GM23338 (cell line): ENCODE data around the gene LPCAT3. TPM values are rescaled to one million over a fixed set of nuclear protein-coding genes. Genes with fewer than 3 reads are reported as not detected.

Experiments used
- ATAC-seq: fragments of 200-7000 bp; cut with Tn5 transposase; 3 replicates; pipeline ENCODE4 v1.9.1; 2020
- DNase-seq: peaks from one replicate; pipeline ENCODE4 v3.0.0-alpha.2; 2015; ENCODE audit warnings: low spot score
- H2AFZ ChIP-seq: fragments of 200-600 bp; sonication (generic); 2 replicates; pipeline ENCODE4 v1.8.0; 2016; ENCODE audit warnings: antibody characterized with exemption, mild to moderate bottlenecking, moderate library complexity
- H3F3A ChIP-seq: fragments of 200-600 bp; sonication (generic); replicated peaks from 2 replicates; pipeline ENCODE4 v1.8.0; 2017; ENCODE audit warnings: antibody characterized with exemption, mixed run types, low read depth
- H3K27ac ChIP-seq: fragments of 200-600 bp; sonication (generic); 2 replicates; pipeline ENCODE4 v1.6.1; 2016; ENCODE audit warnings: low read depth
- H3K27me3 ChIP-seq: fragments of 200-600 bp; sonication (generic); 2 replicates; pipeline ENCODE4 v1.8.0; 2016; ENCODE audit warnings: mild to moderate bottlenecking, mixed run types, moderate library complexity; ENCODE audit not compliant: insufficient read depth
- H3K36me3 ChIP-seq: fragments of 200-600 bp; sonication (generic); 2 replicates; pipeline ENCODE4 v1.8.0; 2016; ENCODE audit warnings: mild to moderate bottlenecking; ENCODE audit not compliant: insufficient read depth
- H3K4me1 ChIP-seq: fragments of 200-600 bp; sonication (generic); 2 replicates; pipeline ENCODE4 v1.8.0; 2016; ENCODE audit warnings: mild to moderate bottlenecking, moderate library complexity; ENCODE audit not compliant: insufficient read depth
- H3K4me2 ChIP-seq: fragments of 200-600 bp; sonication (generic); 2 replicates; pipeline ENCODE4 v1.7.1; 2017; ENCODE audit warnings: mixed run types
- H3K4me3 ChIP-seq: fragments of 200-600 bp; sonication (generic); 2 replicates; pipeline ENCODE4 v1.6.1; 2016; ENCODE audit warnings: mixed run types
- H3K79me2 ChIP-seq: fragments of 200-600 bp; sonication (generic); replicated peaks from 2 replicates; pipeline ENCODE4 v1.8.0; 2017; ENCODE audit warnings: mild to moderate bottlenecking; ENCODE audit not compliant: insufficient read depth
- H3K9me2 ChIP-seq: fragments of 200-600 bp; sonication (generic); 2 replicates; pipeline ENCODE4 v1.8.0; 2017; ENCODE audit not compliant: insufficient read depth
- H4K20me1 ChIP-seq: fragments of 200-600 bp; sonication (generic); replicated peaks from 2 replicates; pipeline ENCODE4 v1.8.0; 2017; ENCODE audit warnings: mild to moderate bottlenecking; ENCODE audit not compliant: insufficient read depth
- H3K27ac Mint-ChIP-seq: 2 replicates; pipeline ENCODE4 v1.8.0; 2020; ENCODE audit warnings: inconsistent platforms, mild to moderate bottlenecking, moderate library complexity, mixed read lengths
- H3K27me3 Mint-ChIP-seq: 3 replicates; pipeline ENCODE4 v1.8.0; 2022; ENCODE audit warnings: low read depth, mild to moderate bottlenecking, moderate library complexity, mixed read lengths, inconsistent platforms; ENCODE audit not compliant: insufficient read depth, poor library complexity
- H3K36me3 Mint-ChIP-seq: 3 replicates; pipeline ENCODE4 v1.8.0; 2021; ENCODE audit warnings: low read depth, mild to moderate bottlenecking, inconsistent platforms, moderate library complexity, mixed read lengths
- H3K4me1 Mint-ChIP-seq: 3 replicates; pipeline ENCODE4 v1.8.0; 2020; ENCODE audit warnings: mild to moderate bottlenecking, inconsistent platforms, mixed read lengths
- H3K4me3 Mint-ChIP-seq: 3 replicates; pipeline ENCODE4 v1.8.0; 2021; ENCODE audit warnings: moderate library complexity, mild to moderate bottlenecking, inconsistent platforms, mixed read lengths
- H3K9me3 Mint-ChIP-seq: 3 replicates; pipeline ENCODE4 v1.8.0; 2020; ENCODE audit warnings: moderate library complexity, mild to moderate bottlenecking, inconsistent platforms, mixed read lengths
- CREB1 ChIP-seq: fragments of 250-450 bp; sonication (Bioruptor Pico); IDR thresholded peaks from 2 replicates; pipeline ENCODE4 v1.5.0; 2020; ENCODE audit warnings: low read depth, mild to moderate bottlenecking, moderate library complexity
- CTCF ChIP-seq, 2 experiments: fragments of 200-600 bp in 1 of 2; sonication (generic) in 1 of 2; conservative IDR thresholded peaks; 2 replicates each; pipeline versions ENCODE4 v1.5.1 to v1.6.1; 2016 to 2017; ENCODE audit warnings: antibody characterized with exemption in 2 of 2, low read depth in 2 of 2, mild to moderate bottlenecking in 2 of 2, moderate library complexity in 1 of 2
- EZH2phosphoT487 ChIP-seq: fragments of 200-600 bp; sonication (generic); IDR thresholded peaks from one replicate; pipeline ENCODE4 v1.8.1; 2018; ENCODE audit warnings: antibody characterized with exemption; ENCODE audit not compliant: unreplicated experiment
- JUNB ChIP-seq: IDR thresholded peaks from one replicate; pipeline ENCODE4 v1.6.1; 2016; ENCODE audit warnings: antibody characterized with exemption; ENCODE audit not compliant: unreplicated experiment
- POLR2AphosphoS5 ChIP-seq: IDR thresholded peaks from 2 replicates; pipeline ENCODE4 v1.6.1; 2016; ENCODE audit warnings: antibody characterized with exemption, low read depth
- ZNF114 ChIP-seq: fragments of 250-450 bp; sonication (Bioruptor Pico); IDR thresholded peaks from 2 replicates; pipeline ENCODE4 v1.5.0; 2020; ENCODE audit warnings: mild to moderate bottlenecking, moderate library complexity
- ZNF331 ChIP-seq: fragments of 250-450 bp; sonication (Bioruptor Pico); IDR thresholded peaks from 2 replicates; pipeline ENCODE4 v1.5.0; 2020; ENCODE audit warnings: low read depth, mild to moderate bottlenecking, moderate library complexity
- polyA plus RNA-seq: library from polyadenylated mRNA; unstranded; fragments of >200 nt; fragmentation: Nextera tagmentation; extraction: Ambion mirVana; gene quantifications from 2 replicates; pipeline ENCODE4 v1.2.1, GENCODE V29; 2016
- total RNA-seq: library from RNA; depleted of rRNA; stranded (reverse); fragments of >200 nt; shearing (Covaris generic); gene quantifications from 2 replicates; pipeline ENCODE4 v1.2.3, GENCODE V29; 2014
- TF ChIP-seq, protein P1 (sequence below): IDR thresholded peaks from one replicate; pipeline ENCODE4 v1.6.1; 2018; ENCODE audit warnings: antibody characterized with exemption; ENCODE audit not compliant: unreplicated experiment
- TF ChIP-seq, protein P2 (sequence below): IDR thresholded peaks from 2 replicates; pipeline ENCODE4 v1.6.1; 2016; ENCODE audit warnings: antibody characterized with exemption

LPCAT3 gene
- total and polyA plus RNA-seq, 2 experiments from 2014 or later = 21.4 to 51.5 TPM

DNA sequence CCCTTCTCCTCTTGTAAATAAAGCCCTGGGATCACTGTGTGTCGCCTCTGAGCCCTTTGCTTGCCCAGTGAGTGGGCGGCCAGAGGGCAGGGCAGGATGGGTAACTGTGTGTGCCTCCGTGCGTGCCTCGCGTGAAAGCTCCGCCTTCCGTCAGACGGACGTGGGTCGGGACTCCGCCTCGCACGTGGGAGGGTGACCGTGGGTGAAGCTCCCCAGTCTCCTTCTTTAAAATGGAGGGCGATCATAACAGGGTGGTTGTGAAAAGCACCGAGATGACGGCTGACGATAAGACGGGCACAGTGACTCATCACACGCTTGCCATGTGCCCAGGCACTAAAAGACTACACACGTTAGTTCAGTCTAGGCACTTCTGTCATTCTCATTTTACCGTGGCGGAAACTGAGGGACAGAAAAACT lies 57.0 kb downstream of the LPCAT3 start:
- Mint-ChIP-seq H3K36me3 (peaks cover 24% of the 10 kb centered on the region), H3K27ac (peak overlapping the region; percentile 98), H3K4me1 (peaks cover 49% of the 10 kb centered on the region), H3K9me3 (no peaks in the 10 kb centered on the region), H3K27me3 (peaks cover 25% of the 10 kb centered on the region), H3K4me3 (peak overlapping the region; percentile 86)
- TF ChIP-seq CREB1 (CRISPR knock-in tag) (no peak), EZH2phosphoT487 (no peak), CTCF (conservative IDR thresholded peaks at IDR 0.05; ENCODE audit: low read depth in 2 of 2) (no peak), ZNF114 (no peak), JUNB (no peak), POLR2AphosphoS5 (no peak), ZNF331 (CRISPR knock-in tag) (no peak)
- TF ChIP-seq, protein P1, sequence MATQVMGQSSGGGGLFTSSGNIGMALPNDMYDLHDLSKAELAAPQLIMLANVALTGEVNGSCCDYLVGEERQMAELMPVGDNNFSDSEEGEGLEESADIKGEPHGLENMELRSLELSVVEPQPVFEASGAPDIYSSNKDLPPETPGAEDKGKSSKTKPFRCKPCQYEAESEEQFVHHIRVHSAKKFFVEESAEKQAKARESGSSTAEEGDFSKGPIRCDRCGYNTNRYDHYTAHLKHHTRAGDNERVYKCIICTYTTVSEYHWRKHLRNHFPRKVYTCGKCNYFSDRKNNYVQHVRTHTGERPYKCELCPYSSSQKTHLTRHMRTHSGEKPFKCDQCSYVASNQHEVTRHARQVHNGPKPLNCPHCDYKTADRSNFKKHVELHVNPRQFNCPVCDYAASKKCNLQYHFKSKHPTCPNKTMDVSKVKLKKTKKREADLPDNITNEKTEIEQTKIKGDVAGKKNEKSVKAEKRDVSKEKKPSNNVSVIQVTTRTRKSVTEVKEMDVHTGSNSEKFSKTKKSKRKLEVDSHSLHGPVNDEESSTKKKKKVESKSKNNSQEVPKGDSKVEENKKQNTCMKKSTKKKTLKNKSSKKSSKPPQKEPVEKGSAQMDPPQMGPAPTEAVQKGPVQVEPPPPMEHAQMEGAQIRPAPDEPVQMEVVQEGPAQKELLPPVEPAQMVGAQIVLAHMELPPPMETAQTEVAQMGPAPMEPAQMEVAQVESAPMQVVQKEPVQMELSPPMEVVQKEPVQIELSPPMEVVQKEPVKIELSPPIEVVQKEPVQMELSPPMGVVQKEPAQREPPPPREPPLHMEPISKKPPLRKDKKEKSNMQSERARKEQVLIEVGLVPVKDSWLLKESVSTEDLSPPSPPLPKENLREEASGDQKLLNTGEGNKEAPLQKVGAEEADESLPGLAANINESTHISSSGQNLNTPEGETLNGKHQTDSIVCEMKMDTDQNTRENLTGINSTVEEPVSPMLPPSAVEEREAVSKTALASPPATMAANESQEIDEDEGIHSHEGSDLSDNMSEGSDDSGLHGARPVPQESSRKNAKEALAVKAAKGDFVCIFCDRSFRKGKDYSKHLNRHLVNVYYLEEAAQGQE = no peak
- TF ChIP-seq, protein P2, sequence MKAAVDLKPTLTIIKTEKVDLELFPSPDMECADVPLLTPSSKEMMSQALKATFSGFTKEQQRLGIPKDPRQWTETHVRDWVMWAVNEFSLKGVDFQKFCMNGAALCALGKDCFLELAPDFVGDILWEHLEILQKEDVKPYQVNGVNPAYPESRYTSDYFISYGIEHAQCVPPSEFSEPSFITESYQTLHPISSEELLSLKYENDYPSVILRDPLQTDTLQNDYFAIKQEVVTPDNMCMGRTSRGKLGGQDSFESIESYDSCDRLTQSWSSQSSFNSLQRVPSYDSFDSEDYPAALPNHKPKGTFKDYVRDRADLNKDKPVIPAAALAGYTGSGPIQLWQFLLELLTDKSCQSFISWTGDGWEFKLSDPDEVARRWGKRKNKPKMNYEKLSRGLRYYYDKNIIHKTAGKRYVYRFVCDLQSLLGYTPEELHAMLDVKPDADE = no peak
- peak overlapping the region; percentile 91 for H3K27ac ChIP-seq
- H3K9me2 ChIP-seq = no peaks in the 10 kb centered on the region
- H3K27me3 ChIP-seq = no peaks in the 10 kb centered on the region
- H3F3A ChIP-seq = peaks cover 34% of the 10 kb centered on the region
- no peak overlapping the region for H2AFZ ChIP-seq
- H3K4me2 ChIP-seq = peak overlapping the region; percentile 98
- DNase-seq (no peak), ATAC-seq (peak; percentile 6)
- H3K4me3 ChIP-seq = peak overlapping the region; percentile 95
- H3K36me3 ChIP-seq = peaks cover 11% of the 10 kb centered on the region
- peaks cover 2% of the 10 kb centered on the region; the same call in 1 of the 2 replicates for H4K20me1 ChIP-seq
- peaks cover 17% of the 10 kb centered on the region for H3K79me2 ChIP-seq
- peaks cover 38% of the 10 kb centered on the region for H3K4me1 ChIP-seq
